ENCODE data around the gene WDR1. TPM values are rescaled to one million over a fixed set of nuclear protein-coding genes. Genes with fewer than 3 reads are reported as not detected.

WDR1 gene
- total and polyA plus RNA-seq, 2 of the 13 experiments (the other 11 are each of a cell fraction or from before 2014, with no cell fraction given), result 106 to 198 TPM

DNA sequence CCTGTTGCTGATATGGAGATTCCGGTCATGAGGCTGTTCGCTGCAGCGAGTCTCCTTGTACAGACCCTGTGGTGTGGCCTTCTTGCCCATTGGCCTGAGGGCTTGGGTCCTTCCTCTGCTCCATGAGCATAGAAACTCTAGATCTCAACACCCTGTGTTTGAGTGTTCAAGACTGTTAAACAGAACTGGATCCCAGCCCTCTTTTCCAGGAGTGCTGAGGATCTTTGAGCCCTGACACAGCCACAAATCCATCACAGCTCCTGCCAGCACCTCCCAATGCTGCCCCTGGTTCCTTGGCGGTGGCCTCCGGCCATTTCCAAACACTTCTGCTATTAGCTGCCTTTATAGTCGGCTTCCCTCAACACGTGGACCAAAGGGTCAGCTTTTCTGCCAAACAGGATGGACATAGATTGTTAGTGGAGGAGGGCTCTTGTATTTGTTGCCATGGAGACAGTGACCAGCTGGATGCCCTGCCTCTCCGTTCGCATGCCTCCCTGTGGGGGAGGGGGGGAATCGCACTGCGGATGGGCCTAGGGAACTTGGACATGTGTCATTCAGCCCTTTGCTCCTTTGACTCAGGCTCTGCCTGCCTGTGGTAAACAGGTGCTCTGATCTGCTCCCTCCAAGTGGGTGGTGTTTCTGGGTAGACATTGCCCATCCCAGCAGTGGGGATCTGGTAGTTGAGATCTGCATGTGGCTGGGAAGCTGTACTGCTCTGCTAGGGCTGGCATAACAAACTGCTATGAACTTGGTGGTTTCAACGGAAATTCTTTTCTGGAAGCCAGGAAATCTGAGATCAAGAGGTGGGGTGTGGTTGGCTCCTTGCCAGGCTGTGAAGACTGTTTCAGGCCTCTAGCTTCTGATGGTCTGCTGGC is 6.9 kb upstream of the WDR1 start (continued):
- TF ChIP-seq, protein P1, sequence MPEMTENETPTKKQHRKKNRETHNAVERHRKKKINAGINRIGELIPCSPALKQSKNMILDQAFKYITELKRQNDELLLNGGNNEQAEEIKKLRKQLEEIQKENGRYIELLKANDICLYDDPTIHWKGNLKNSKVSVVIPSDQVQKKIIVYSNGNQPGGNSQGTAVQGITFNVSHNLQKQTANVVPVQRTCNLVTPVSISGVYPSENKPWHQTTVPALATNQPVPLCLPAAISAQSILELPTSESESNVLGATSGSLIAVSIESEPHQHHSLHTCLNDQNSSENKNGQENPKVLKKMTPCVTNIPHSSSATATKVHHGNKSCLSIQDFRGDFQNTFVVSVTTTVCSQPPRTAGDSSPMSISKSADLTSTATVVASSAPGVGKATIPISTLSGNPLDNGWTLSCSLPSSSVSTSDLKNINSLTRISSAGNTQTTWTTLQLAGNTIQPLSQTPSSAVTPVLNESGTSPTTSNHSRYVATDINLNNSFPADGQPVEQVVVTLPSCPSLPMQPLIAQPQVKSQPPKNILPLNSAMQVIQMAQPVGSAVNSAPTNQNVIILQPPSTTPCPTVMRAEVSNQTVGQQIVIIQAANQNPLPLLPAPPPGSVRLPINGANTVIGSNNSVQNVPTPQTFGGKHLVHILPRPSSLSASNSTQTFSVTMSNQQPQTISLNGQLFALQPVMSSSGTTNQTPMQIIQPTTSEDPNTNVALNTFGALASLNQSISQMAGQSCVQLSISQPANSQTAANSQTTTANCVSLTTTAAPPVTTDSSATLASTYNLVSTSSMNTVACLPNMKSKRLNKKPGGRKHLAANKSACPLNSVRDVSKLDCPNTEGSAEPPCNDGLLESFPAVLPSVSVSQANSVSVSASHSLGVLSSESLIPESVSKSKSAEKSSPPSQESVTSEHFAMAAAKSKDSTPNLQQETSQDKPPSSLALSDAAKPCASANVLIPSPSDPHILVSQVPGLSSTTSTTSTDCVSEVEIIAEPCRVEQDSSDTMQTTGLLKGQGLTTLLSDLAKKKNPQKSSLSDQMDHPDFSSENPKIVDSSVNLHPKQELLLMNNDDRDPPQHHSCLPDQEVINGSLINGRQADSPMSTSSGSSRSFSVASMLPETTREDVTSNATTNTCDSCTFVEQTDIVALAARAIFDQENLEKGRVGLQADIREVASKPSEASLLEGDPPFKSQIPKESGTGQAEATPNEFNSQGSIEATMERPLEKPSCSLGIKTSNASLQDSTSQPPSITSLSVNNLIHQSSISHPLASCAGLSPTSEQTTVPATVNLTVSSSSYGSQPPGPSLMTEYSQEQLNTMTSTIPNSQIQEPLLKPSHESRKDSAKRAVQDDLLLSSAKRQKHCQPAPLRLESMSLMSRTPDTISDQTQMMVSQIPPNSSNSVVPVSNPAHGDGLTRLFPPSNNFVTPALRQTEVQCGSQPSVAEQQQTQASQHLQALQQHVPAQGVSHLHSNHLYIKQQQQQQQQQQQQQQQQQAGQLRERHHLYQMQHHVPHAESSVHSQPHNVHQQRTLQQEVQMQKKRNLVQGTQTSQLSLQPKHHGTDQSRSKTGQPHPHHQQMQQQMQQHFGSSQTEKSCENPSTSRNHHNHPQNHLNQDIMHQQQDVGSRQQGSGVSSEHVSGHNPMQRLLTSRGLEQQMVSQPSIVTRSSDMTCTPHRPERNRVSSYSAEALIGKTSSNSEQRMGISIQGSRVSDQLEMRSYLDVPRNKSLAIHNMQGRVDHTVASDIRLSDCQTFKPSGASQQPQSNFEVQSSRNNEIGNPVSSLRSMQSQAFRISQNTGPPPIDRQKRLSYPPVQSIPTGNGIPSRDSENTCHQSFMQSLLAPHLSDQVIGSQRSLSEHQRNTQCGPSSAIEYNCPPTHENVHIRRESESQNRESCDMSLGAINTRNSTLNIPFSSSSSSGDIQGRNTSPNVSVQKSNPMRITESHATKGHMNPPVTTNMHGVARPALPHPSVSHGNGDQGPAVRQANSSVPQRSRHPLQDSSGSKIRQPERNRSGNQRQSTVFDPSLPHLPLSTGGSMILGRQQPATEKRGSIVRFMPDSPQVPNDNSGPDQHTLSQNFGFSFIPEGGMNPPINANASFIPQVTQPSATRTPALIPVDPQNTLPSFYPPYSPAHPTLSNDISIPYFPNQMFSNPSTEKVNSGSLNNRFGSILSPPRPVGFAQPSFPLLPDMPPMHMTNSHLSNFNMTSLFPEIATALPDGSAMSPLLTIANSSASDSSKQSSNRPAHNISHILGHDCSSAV (CRISPR knock-in tag; IDR thresholded peaks at IDR 0.05; ENCODE audit: borderline replicate concordance), result peak; percentile 49; the same call in 1 of the 2 replicates
- TF ChIP-seq ATF1 (CRISPR knock-in tag; IDR thresholded peaks at IDR 0.05) (no peak), RFX1 (IDR thresholded peaks at IDR 0.05) (peak; percentile 90), ETV5 (CRISPR knock-in tag; IDR thresholded peaks at IDR 0.05; ENCODE audit: borderline replicate concordance) (no peak), ZNF326 (CRISPR knock-in tag; IDR thresholded peaks at IDR 0.05; ENCODE audit: borderline replicate concordance) (no peak), U2AF2 (IDR thresholded peaks at IDR 0.05; ENCODE audit: low read depth, low read length) (no peak), ZNF562 (CRISPR knock-in tag; IDR thresholded peaks at IDR 0.05; ENCODE audit: borderline replicate concordance) (no peak), SKI (IDR thresholded peaks at IDR 0.05; ENCODE audit: partially characterized antibody) (no peak), NR2F2 (IDR thresholded peaks at IDR 0.05; ENCODE audit: borderline replicate concordance, low read depth) (no peak), KDM4B (CRISPR knock-in tag; IDR thresholded peaks at IDR 0.05) (no peak), MLLT10 (CRISPR knock-in tag; IDR thresholded peaks at IDR 0.05) (no peak), GLI4 (CRISPR knock-in tag; IDR thresholded peaks at IDR 0.05; ENCODE audit: borderline replicate concordance) (no peak), ZNF350 (CRISPR knock-in tag; IDR thresholded peaks at IDR 0.05; ENCODE audit: borderline replicate concordance, low read depth) (0 out of 2 replicates have a peak, but pooled peaks have one; percentile 40)
- TF ChIP-seq, protein P2, sequence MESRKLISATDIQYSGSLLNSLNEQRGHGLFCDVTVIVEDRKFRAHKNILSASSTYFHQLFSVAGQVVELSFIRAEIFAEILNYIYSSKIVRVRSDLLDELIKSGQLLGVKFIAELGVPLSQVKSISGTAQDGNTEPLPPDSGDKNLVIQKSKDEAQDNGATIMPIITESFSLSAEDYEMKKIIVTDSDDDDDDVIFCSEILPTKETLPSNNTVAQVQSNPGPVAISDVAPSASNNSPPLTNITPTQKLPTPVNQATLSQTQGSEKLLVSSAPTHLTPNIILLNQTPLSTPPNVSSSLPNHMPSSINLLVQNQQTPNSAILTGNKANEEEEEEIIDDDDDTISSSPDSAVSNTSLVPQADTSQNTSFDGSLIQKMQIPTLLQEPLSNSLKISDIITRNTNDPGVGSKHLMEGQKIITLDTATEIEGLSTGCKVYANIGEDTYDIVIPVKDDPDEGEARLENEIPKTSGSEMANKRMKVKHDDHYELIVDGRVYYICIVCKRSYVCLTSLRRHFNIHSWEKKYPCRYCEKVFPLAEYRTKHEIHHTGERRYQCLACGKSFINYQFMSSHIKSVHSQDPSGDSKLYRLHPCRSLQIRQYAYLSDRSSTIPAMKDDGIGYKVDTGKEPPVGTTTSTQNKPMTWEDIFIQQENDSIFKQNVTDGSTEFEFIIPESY (CRISPR knock-in tag; IDR thresholded peaks at IDR 0.05), result peak; percentile 15; the same call in 1 of the 2 replicates
- TF ChIP-seq, protein P3, sequence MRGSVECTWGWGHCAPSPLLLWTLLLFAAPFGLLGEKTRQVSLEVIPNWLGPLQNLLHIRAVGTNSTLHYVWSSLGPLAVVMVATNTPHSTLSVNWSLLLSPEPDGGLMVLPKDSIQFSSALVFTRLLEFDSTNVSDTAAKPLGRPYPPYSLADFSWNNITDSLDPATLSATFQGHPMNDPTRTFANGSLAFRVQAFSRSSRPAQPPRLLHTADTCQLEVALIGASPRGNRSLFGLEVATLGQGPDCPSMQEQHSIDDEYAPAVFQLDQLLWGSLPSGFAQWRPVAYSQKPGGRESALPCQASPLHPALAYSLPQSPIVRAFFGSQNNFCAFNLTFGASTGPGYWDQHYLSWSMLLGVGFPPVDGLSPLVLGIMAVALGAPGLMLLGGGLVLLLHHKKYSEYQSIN (CRISPR knock-in tag; IDR thresholded peaks at IDR 0.05; ENCODE audit: borderline replicate concordance), result no peak
- TF ChIP-seq, protein P4, sequence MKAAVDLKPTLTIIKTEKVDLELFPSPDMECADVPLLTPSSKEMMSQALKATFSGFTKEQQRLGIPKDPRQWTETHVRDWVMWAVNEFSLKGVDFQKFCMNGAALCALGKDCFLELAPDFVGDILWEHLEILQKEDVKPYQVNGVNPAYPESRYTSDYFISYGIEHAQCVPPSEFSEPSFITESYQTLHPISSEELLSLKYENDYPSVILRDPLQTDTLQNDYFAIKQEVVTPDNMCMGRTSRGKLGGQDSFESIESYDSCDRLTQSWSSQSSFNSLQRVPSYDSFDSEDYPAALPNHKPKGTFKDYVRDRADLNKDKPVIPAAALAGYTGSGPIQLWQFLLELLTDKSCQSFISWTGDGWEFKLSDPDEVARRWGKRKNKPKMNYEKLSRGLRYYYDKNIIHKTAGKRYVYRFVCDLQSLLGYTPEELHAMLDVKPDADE (CRISPR knock-in tag; IDR thresholded peaks at IDR 0.05), result no peak
